BJ (cell line): Measurements from ENCODE around the gene PRICKLE1. TPM values are rescaled to one million over a fixed set of nuclear protein-coding genes. Genes with fewer than 3 reads are reported as not detected.

Source experiments
- CTCF ChIA-PET: fragments of 350-600 bp; formaldehyde crosslinking; extraction: SDS; loops from one replicate; lab custom pipeline; 2021; ENCODE audit warnings: antibody characterized with exemption, inconsistent platforms; lab: Yijun Ruan, JAX
- POLR2A ChIA-PET: fragments of 300-600 bp; sonication (Branson Sonifier 250); formaldehyde crosslinking; extraction: SDS; loops from one replicate; lab custom pipeline; 2021; ENCODE audit warnings: antibody characterized with exemption; lab: Charles Lee
- DNase-seq: peaks from one replicate; pipeline ENCODE4 v3.0.0-alpha.2; 2011; ENCODE audit warnings: low read depth
- H3K27me3 ChIP-seq: 2 replicates; pipeline ENCODE4 v1.6.0; 2011; ENCODE audit warnings: low read length; ENCODE audit not compliant: control insufficient read depth, insufficient read depth
- H3K36me3 ChIP-seq: 2 replicates; pipeline ENCODE4 v1.5.1; 2011; ENCODE audit warnings: low read length; ENCODE audit not compliant: control insufficient read depth, insufficient read depth
- H3K4me3 ChIP-seq: 2 replicates; pipeline ENCODE4 v1.5.1; 2011; ENCODE audit warnings: low read depth, mild to moderate bottlenecking, control low read depth, low read length
- CTCF ChIP-seq: IDR thresholded peaks from 2 replicates; pipeline ENCODE4 v1.5.1; 2011; ENCODE audit warnings: low read depth, mild to moderate bottlenecking, control low read depth, inconsistent platforms, low read length, moderate library complexity; ENCODE audit not compliant: insufficient read depth
- polyA plus RNA-seq: library from polyadenylated mRNA; depleted of rRNA; stranded (reverse); fragments of >200 nt; gene quantifications from 2 replicates; pipeline ENCODE4 v1.2.3, GENCODE V29; 2011

PRICKLE1 gene
- polyA plus RNA-seq, 1 experiment: 19.9 TPM

- no peaks in the 10 kb centered on the region for H3K27me3 ChIP-seq
- peak; percentile 41 for DNase-seq
- POLR2A ChIA-PET: no interaction called here
- TF ChIP-seq CTCF: no peak
- no peak overlapping the region for H3K4me3 ChIP-seq
- CTCF ChIA-PET: interaction anchor here (1.0 to 2.6 kb wide), 2 partner anchors 8 to 103 kb away, joined by 3 to 15 read pairs; no protein-coding TSS in a partner anchor
- H3K36me3 ChIP-seq: peaks cover 4% of the 10 kb centered on the region
These were observed 115.2 kb downstream of the PRICKLE1 start for GRCh38 chr12:42474391-42474790.

GRCh38 chr12:42473561-42473960 is 116.0 kb downstream of the PRICKLE1 start:
- POLR2A ChIA-PET: no interaction called here
- TF ChIP-seq CTCF: no peak

DNA sequence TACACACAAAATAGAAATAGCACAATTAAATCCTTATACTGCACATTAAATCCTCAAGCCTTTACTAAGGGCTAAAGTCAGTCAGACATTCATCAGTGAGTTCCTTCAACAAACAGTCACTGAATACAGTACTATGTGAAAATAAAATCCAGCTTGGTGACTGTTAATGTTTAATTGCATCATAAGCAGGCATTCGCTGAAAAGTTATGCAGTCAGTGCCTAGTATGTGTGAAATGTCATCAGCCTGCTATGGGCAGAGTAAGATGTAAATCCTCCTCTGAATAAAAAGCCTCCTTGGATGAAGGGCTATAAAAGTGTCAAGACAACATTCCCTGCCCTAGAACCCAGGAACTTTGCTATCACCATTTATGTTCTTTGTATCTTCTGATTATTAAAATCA is 116.4 kb downstream of the PRICKLE1 start:
- ChIA-PET POLR2A (interaction anchor here (0.7 kb wide), 1 partner anchor 92 kb away, joined by 3 read pairs; no protein-coding TSS in a partner anchor), CTCF (interaction anchor here (0.6 to 2.6 kb wide), 3 partner anchors 10 to 848 kb away, joined by 3 to 15 read pairs (median 3); no protein-coding TSS in a partner anchor)
- DNase-seq: peak; percentile 72
- H3K27me3 ChIP-seq: no peaks in the 10 kb centered on the region
- H3K36me3 ChIP-seq: peaks cover 8% of the 10 kb centered on the region
- no peak for TF ChIP-seq CTCF
- H3K4me3 ChIP-seq: no peak overlapping the region

More at GRCh38 chr12:42473561-42473960, 116.0 kb downstream of the PRICKLE1 start:
- H3K36me3 ChIP-seq: peaks cover 6% of the 10 kb centered on the region
- H3K4me3 ChIP-seq: no peak overlapping the region
- CTCF ChIA-PET: interaction anchor here (1.0 to 2.6 kb wide), 2 partner anchors 9 to 102 kb away, joined by 3 to 15 read pairs; no protein-coding TSS in a partner anchor
- no peak for DNase-seq
- no peaks in the 10 kb centered on the region for H3K27me3 ChIP-seq

GRCh38 chr12:42472376-42472775 is 117.2 kb downstream of the PRICKLE1 start:
- no peak for TF ChIP-seq CTCF
- DNase-seq: no peak
- POLR2A ChIA-PET: interaction anchor here (0.7 kb wide), 1 partner anchor 93 kb away, joined by 3 read pairs; no protein-coding TSS in a partner anchor
- Histone ChIP-seq H3K36me3 (peaks cover 8% of the 10 kb centered on the region), H3K27me3 (no peaks in the 10 kb centered on the region), H3K4me3 (no peak overlapping the region)
- CTCF ChIA-PET: interaction anchor here (2.6 kb wide), 1 partner anchor 10 kb away, joined by 15 read pairs; no protein-coding TSS in a partner anchor

GRCh38 chr12:42469355-42470175 is 120.0 kb downstream of the PRICKLE1 start:
- ChIA-PET POLR2A (interaction anchor here (0.5 kb wide), 1 partner anchor 15 kb away, joined by 9 read pairs; no protein-coding TSS in a partner anchor), CTCF (interaction anchor here (1.4 to 1.5 kb wide), 2 partner anchors 14 to 100 kb away, joined by 5 to 6 read pairs; no protein-coding TSS in a partner anchor)
- no peak for DNase-seq
- H3K4me3 ChIP-seq: no peak overlapping the region
- no peaks in the 10 kb centered on the region for H3K27me3 ChIP-seq
- peaks cover 17% of the 10 kb centered on the region for H3K36me3 ChIP-seq
- no peak for TF ChIP-seq CTCF
